Endodermal cell (in vitro differentiated cells): Measurements from ENCODE around the gene HRG. TPM values are rescaled to one million over a fixed set of nuclear protein-coding genes. Genes with fewer than 3 reads are reported as not detected.

ENCODE experiments used
- DNase-seq: peaks from one replicate; pipeline ENCODE4 v3.0.0-alpha.2; 2017
- H3K27ac ChIP-seq: 2 replicates; pipeline ENCODE4 v1.5.1; 2013; ENCODE audit warnings: mild to moderate bottlenecking, low read depth, low read length, moderate library complexity
- H3K27me3 ChIP-seq: 2 replicates; pipeline ENCODE4 v1.6.1; 2013; ENCODE audit warnings: mild to moderate bottlenecking, low read length, moderate library complexity; ENCODE audit not compliant: insufficient read depth, control insufficient read depth, poor library complexity, severe bottlenecking
- H3K36me3 ChIP-seq: 2 replicates; pipeline ENCODE4 v1.7.0; 2013; ENCODE audit warnings: mild to moderate bottlenecking, low read length, moderate library complexity; ENCODE audit not compliant: control insufficient read depth, insufficient read depth
- H3K4me1 ChIP-seq: one replicate; pipeline ENCODE4 v1.7.0; 2013; ENCODE audit warnings: low read length; ENCODE audit not compliant: control insufficient read depth, insufficient read depth
- H3K4me3 ChIP-seq: 2 replicates; pipeline ENCODE4 v1.5.1; 2013; ENCODE audit warnings: mild to moderate bottlenecking, low read length, moderate library complexity
- H3K9ac ChIP-seq: 2 replicates; pipeline ENCODE4 v1.6.1; 2013; ENCODE audit warnings: mild to moderate bottlenecking, low read length, moderate library complexity; ENCODE audit not compliant: poor library complexity, severe bottlenecking; ENCODE audit errors: extremely low read depth
- H3K9me3 ChIP-seq: 2 replicates; pipeline ENCODE4 v1.6.1; 2013; ENCODE audit warnings: mild to moderate bottlenecking, low read length, moderate library complexity; ENCODE audit not compliant: control insufficient read depth
- H3K27ac Mint-ChIP-seq: 2 replicates; pipeline ENCODE4 v1.8.0; 2020; ENCODE audit warnings: mixed read lengths
- H3K27me3 Mint-ChIP-seq: 2 replicates; pipeline ENCODE4 v1.8.0; 2021; ENCODE audit warnings: mild to moderate bottlenecking, mixed read lengths; ENCODE audit not compliant: insufficient read depth
- H3K36me3 Mint-ChIP-seq: 2 replicates; pipeline ENCODE4 v1.8.0; 2020; ENCODE audit warnings: low read depth, mixed read lengths
- H3K4me1 Mint-ChIP-seq: 2 replicates; pipeline ENCODE4 v1.8.0; 2020; ENCODE audit warnings: mixed read lengths
- H3K4me3 Mint-ChIP-seq: 2 replicates; pipeline ENCODE4 v1.8.0; 2020; ENCODE audit warnings: mild to moderate bottlenecking, moderate library complexity, mixed read lengths
- H3K9me3 Mint-ChIP-seq: 2 replicates; pipeline ENCODE4 v1.8.0; 2020; ENCODE audit warnings: mild to moderate bottlenecking, mixed read lengths
- CTCF ChIP-seq: fragments of 200-600 bp; sonication (generic); conservative IDR thresholded peaks from 2 replicates; pipeline ENCODE4 v1.5.0; 2021; ENCODE audit warnings: antibody characterized with exemption, mild to moderate bottlenecking
- WGBS, 2 experiments: methylation state at CpG; one replicate each; pipeline versions ENCODE4 v1.1.5 to v1.1.7; 2013; ENCODE audit warnings: missing lambda C conversion rate in 2 of 2, mixed read lengths in 1 of 2; ENCODE audit not compliant: insufficient coverage in 1 of 2, insufficient read length in 1 of 2; 5-methylcytosine and 5-hydroxymethylcytosine counted together
- total RNA-seq, 2 donors: library from RNA; stranded (reverse); fragmentation: NEBNext Ultra II Directional in 1 of 2; extraction: Animal tissue kit (Norgen Biotek cat#: 25700) in 1 of 2; gene quantifications; 2 replicates in 1 of 2; 3 replicates in 1 of 2; pipeline ENCODE4 v1.2.1, GENCODE V29; 2021

Gene HRG
- total RNA-seq, 2 donors from 2014 or later, result not detected

GRCh38 chr3:186637686-186638085 lies 28.1 kb upstream of the HRG start:
- Histone ChIP-seq H3K27me3 (no peaks in the 10 kb centered on the region), H3K4me3 (no peak overlapping the region), H3K4me1 (no peaks in the 10 kb centered on the region), H3K27ac (no peak overlapping the region), H3K36me3 (no peaks in the 10 kb centered on the region), H3K9ac (no peak overlapping the region), H3K9me3 (no peaks in the 10 kb centered on the region)
- TF ChIP-seq CTCF, result no peak
- Mint-ChIP-seq H3K27me3 (peaks cover 24% of the 10 kb centered on the region), H3K4me3 (no peak overlapping the region), H3K27ac (no peak overlapping the region), H3K4me1 (peaks cover 16% of the 10 kb centered on the region), H3K36me3 (no peaks in the 10 kb centered on the region), H3K9me3 (peaks cover 3% of the 10 kb centered on the region)
- 80 to 89% methylated on average over 2 to 3 of the region's 3 CpGs for WGBS, 2 experiments
- DNase-seq, result no peak

DNA sequence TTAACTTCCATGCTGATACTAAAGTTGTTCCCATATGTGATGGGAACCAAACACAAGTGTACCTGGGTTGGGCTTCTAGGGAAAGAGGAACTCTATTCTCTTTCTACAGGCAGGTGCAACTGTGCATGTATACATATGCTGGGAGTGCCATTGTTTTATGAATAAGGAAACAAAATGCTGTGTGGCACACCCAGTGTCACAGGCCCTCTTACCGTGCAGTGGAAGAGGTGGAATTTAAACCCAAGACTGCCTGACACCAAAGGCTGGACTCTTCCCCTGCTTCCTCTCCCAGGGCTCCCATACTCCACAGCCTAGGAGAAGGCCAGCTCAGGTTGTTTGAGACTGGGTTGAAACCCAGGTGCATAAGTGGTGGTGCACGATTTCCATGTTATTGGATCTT lies 27.6 kb upstream of the HRG start:
- DNase-seq, result no peak
- no peak for TF ChIP-seq CTCF

DNA sequence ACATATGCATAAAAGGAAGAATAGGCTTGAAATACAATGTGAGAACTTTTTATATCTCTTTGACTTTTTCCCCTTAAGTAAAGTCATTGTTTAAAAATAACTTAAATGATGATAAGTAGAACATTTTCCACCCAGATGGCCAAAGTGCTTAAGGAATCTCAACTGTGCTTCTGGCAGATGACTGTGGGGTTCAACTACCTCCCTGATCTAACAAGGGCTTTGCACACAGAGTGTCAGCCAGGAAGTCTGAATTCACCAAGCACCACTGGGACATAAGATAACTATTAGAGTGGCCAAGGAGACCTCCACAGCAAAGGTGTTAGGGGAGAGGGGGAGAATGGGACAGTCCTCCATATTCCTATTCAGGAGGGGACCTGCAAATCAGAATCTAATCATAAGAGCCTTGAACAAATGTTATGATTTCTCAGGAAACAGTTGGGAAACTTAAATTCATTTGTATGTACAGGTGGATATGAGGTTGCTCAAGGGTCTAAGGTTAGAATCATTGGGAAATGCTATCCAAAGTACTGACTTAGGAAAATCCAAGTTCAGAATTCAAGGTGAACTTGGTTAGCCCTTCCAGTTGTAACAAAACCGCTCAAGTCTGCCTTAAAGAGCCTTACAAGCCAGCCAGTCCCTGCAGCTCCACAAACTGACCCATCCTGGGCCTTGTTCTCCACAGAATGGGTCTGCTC lies 25.9 kb upstream of the HRG start, which contains the start of gene FETUB:
TSS of gene FETUB (plus strand) at position 622 of the 695 bp plus-strand sequence. CDS start at position 684, 62 bp downstream.
- Histone ChIP-seq H3K27me3 (no peaks in the 10 kb centered on the region), H3K27ac (no peak within 1 kb of the TSS), H3K9ac (no peak within 1 kb of the TSS), H3K4me3 (no peak within 1 kb of the TSS), H3K9me3 (no peaks in the 10 kb centered on the region), H3K36me3 (no peaks in the 10 kb centered on the region), H3K4me1 (no peaks in the 10 kb centered on the region)
- peaks cover 3% of the 10 kb centered on the region for H3K9me3 Mint-ChIP-seq
- H3K36me3 Mint-ChIP-seq, result no peaks in the 10 kb centered on the region
- TF ChIP-seq CTCF, result no peak
- WGBS, 2 experiments, result 83 to 100% methylated on average over 1 of the region's 1 CpG
- no peak within 1 kb of the TSS for H3K27ac Mint-ChIP-seq
- peaks cover 28% of the 10 kb centered on the region for H3K27me3 Mint-ChIP-seq
- no peak for DNase-seq
- peaks cover 20% of the 10 kb centered on the region for H3K4me1 Mint-ChIP-seq
- H3K4me3 Mint-ChIP-seq, result no peak within 1 kb of the TSS

More for the DNA sequence above, 27.6 kb upstream of the HRG start:
- no peak overlapping the region for H3K9ac ChIP-seq
- no peak overlapping the region for H3K27ac ChIP-seq
- Mint-ChIP-seq H3K27ac (no peak overlapping the region), H3K27me3 (peaks cover 25% of the 10 kb centered on the region), H3K9me3 (peaks cover 3% of the 10 kb centered on the region), H3K4me3 (no peak overlapping the region), H3K36me3 (no peaks in the 10 kb centered on the region), H3K4me1 (peaks cover 21% of the 10 kb centered on the region)
- no peaks in the 10 kb centered on the region for H3K36me3 ChIP-seq
- WGBS, 2 experiments, result 80 to 91% methylated on average over 1 to 2 of the region's 2 CpGs
- H3K9me3 ChIP-seq, result no peaks in the 10 kb centered on the region
- no peak overlapping the region for H3K4me3 ChIP-seq
- no peaks in the 10 kb centered on the region for H3K4me1 ChIP-seq
- no peaks in the 10 kb centered on the region for H3K27me3 ChIP-seq
